Colonic mucosa (tissue), 4 donors: ENCODE data around the gene USP21. TPM values are rescaled to one million over a fixed set of nuclear protein-coding genes. Genes with fewer than 3 reads are reported as not detected.
"Not testable (repeated sequence)": the region's sequence is repeated elsewhere in the genome, so short reads cannot be mapped to it uniquely, and the experiment has no call there.

Experiments used
- DNase-seq: peaks from one replicate; pipeline ENCODE4 v3.0.0-alpha.2; 2020
- H3K27ac ChIP-seq: fragments of 200-600 bp; one replicate; pipeline ENCODE4 v1.8.0; 2021
- H3K27me3 ChIP-seq: fragments of 200-600 bp; one replicate; pipeline ENCODE4 v1.8.0; 2021
- H3K36me3 ChIP-seq: fragments of 200-600 bp; one replicate; pipeline ENCODE4 v1.8.0; 2021
- H3K4me1 ChIP-seq: fragments of 200-600 bp; one replicate; pipeline ENCODE4 v1.8.0; 2021; ENCODE audit warnings: mild to moderate bottlenecking
- H3K4me3 ChIP-seq: fragments of 200-600 bp; one replicate; pipeline ENCODE4 v1.8.0; 2021
- H3K9ac ChIP-seq, 2 donors: one replicate each; pipeline ENCODE4 v1.7.0; 2013; ENCODE audit warnings: control low read depth in 2 of 2, low read depth in 2 of 2, low read length in 2 of 2
- H3K9me3 ChIP-seq: fragments of 200-600 bp; one replicate; pipeline ENCODE4 v1.8.0; 2021
- CTCF ChIP-seq: fragments of 200-600 bp; IDR thresholded peaks from one replicate; pipeline ENCODE4 v1.8.0; 2022; ENCODE audit warnings: antibody characterized with exemption, mild to moderate bottlenecking
- intact Hi-C: fragments of 100-400 bp; cut with DNase I; formaldehyde crosslinking; loops from one replicate; pipeline ENCODE4 v1.14.1; 2022
- total RNA-seq, 2 donors: library from RNA; stranded (reverse); fragmentation: NEBNext Ultra II Directional in 1 of 2; extraction: Animal tissue kit (Norgen Biotek cat#: 25700) in 1 of 2; gene quantifications; one replicate each; pipeline ENCODE4 v1.2.1, GENCODE V29; 2021
- donor health status: healthy.
- donor health status: DM: no; HTN: no; CAD: no.
- donor health status: DM: no; HTN: no; CAD: no.

USP21 gene
- total RNA-seq, 2 donors from 2014 or later: 20.8 to 29.0 TPM

- Histone ChIP-seq H3K4me3 (no peak overlapping the region), H3K27ac (no peak overlapping the region), H3K27me3 (no peaks in the 10 kb centered on the region), H3K9me3 (no peaks in the 10 kb centered on the region), H3K4me1 (peaks cover 11% of the 10 kb centered on the region), H3K36me3 (no peaks in the 10 kb centered on the region), H3K9ac (no peak overlapping the region)
- no peak for DNase-seq
- TF ChIP-seq CTCF: no peak
- intact Hi-C loops: no loop called here
Observed at GRCh38 chr1:161115132-161115711, 44.1 kb upstream of the USP21 start.

- H3K4me3 ChIP-seq, DNase-seq, H3K36me3 ChIP-seq, intact Hi-C loops, H3K27me3 ChIP-seq, H3K9me3 ChIP-seq, H3K9ac ChIP-seq, H3K27ac ChIP-seq: not testable (repeated sequence)
- H3K4me1 ChIP-seq: peaks cover 11% of the 10 kb centered on the region
Observed at GRCh38 chr1:161115961-161116360, 43.3 kb upstream of the USP21 start.

GRCh38 chr1:161117759-161118581, 41.3 kb upstream of the USP21 start, which contains the start of the genes NIT1 and PFDN2:
Gene NIT1, plus strand, starts transcription at chr1:161118105. Its CDS starts 72 bp downstream, at chr1:161118177.
Gene PFDN2, minus strand, starts transcription at chr1:161118037. Its CDS starts 11 bp downstream, at chr1:161118026.
- DNase-seq: peak; percentile 89
- H3K27ac ChIP-seq: peak within 1 kb of the TSS; percentile 95
- peak within 1 kb of the TSS; percentile 96 for H3K4me3 ChIP-seq
- no peaks in the 10 kb centered on the region for H3K27me3 ChIP-seq
- intact Hi-C loops: no loop called here
- peaks cover 4% of the 10 kb centered on the region for H3K36me3 ChIP-seq
- no peak for TF ChIP-seq CTCF
- H3K9ac ChIP-seq: peak within 1 kb of the TSS; percentile 92 to 100
- H3K4me1 ChIP-seq: peaks cover 11% of the 10 kb centered on the region
- no peaks in the 10 kb centered on the region for H3K9me3 ChIP-seq

GRCh38 chr1:161119092-161119903, 40.0 kb upstream of the USP21 start:
- Histone ChIP-seq H3K36me3 (peaks cover 4% of the 10 kb centered on the region), H3K9me3 (no peaks in the 10 kb centered on the region), H3K27ac (peak overlapping the region; percentile 95), H3K4me3 (peak overlapping the region; percentile 96), H3K27me3 (no peaks in the 10 kb centered on the region), H3K9ac (peak overlapping the region; percentile 92 to 100), H3K4me1 (peaks cover 11% of the 10 kb centered on the region)
- intact Hi-C loops: no loop called here
- TF ChIP-seq CTCF: peak; percentile 25
- DNase-seq: peak; percentile 52

GRCh38 chr1:161121042-161121650, 38.2 kb upstream of the USP21 start:
- no peak for TF ChIP-seq CTCF
- intact Hi-C loops: no loop called here

More at GRCh38 chr1:161121042-161121650, 38.2 kb upstream of the USP21 start:
- Histone ChIP-seq H3K27ac (no peak overlapping the region), H3K4me1 (peaks cover 10% of the 10 kb centered on the region), H3K4me3 (no peak overlapping the region), H3K27me3 (no peaks in the 10 kb centered on the region), H3K36me3 (peaks cover 4% of the 10 kb centered on the region), H3K9me3 (no peaks in the 10 kb centered on the region), H3K9ac (no peak overlapping the region)
- DNase-seq: no peak
